Sigmoid colon (tissue), 7 donors: ENCODE results near the gene DCLK3. TPM values are rescaled to one million over a fixed set of nuclear protein-coding genes. Genes with fewer than 3 reads are reported as not detected.

Source experiments
- DNase-seq: peaks from one replicate; pipeline ENCODE4 v3.0.0-alpha.2; 2019
- H3K27ac ChIP-seq, 4 donors: fragments of 200-600 bp; sonication (generic); one replicate each; pipeline ENCODE4 v1.5.1; 2016 to 2019; ENCODE audit warnings: mild to moderate bottlenecking in 1 of 4
- H3K27me3 ChIP-seq, 3 donors: fragments of 200-600 bp; sonication (generic); one replicate each; pipeline ENCODE4 v1.5.1; 2019; ENCODE audit warnings: mild to moderate bottlenecking in 1 of 3
- H3K36me3 ChIP-seq, 4 donors: fragments of 200-600 bp; sonication (generic); one replicate each; pipeline ENCODE4 v1.5.1; 2016 to 2019
- H3K4me1 ChIP-seq, 4 donors: fragments of 200-600 bp; sonication (generic); one replicate each; pipeline ENCODE4 v1.5.1; 2017 to 2019
- H3K4me3 ChIP-seq, 4 donors: fragments of 200-600 bp; sonication (generic); one replicate each; pipeline ENCODE4 v1.5.1; 2017 to 2019; ENCODE audit warnings: mild to moderate bottlenecking in 2 of 4, moderate library complexity in 1 of 4
- H3K9me3 ChIP-seq, 4 donors: fragments of 200-600 bp in 3 of 4; sonication (generic) in 3 of 4; one replicate each; pipeline versions ENCODE4 v1.5.1 to v1.6.1; 2013 to 2019
- CTCF ChIP-seq, 4 experiments: fragments of 450-650 bp in 3 of 4; fragments of 200-600 bp in 1 of 4; IDR thresholded peaks; one replicate each; pipeline ENCODE4 v1.5.1; 2016 to 2019; ENCODE audit warnings: antibody characterized with exemption in 4 of 4, mild to moderate bottlenecking in 3 of 4, moderate library complexity in 2 of 4
- EP300 ChIP-seq, 4 donors: sonication (generic); formaldehyde crosslinking; IDR thresholded peaks; one replicate each; pipeline ENCODE4 v1.6.1; 2017; ENCODE audit warnings: antibody characterized with exemption in 4 of 4
- POLR2A ChIP-seq, 2 donors: fragments of 450-650 bp; IDR thresholded peaks; one replicate each; pipeline ENCODE4 v1.6.1; 2016; ENCODE audit warnings: antibody characterized with exemption in 2 of 2, mild to moderate bottlenecking in 2 of 2, moderate library complexity in 2 of 2
- POLR2AphosphoS5 ChIP-seq, 4 donors: sonication (generic); formaldehyde crosslinking; IDR thresholded peaks; one replicate each; pipeline ENCODE4 v1.6.1; 2017; ENCODE audit warnings: antibody characterized with exemption in 4 of 4
- WGBS, 2 donors: extraction: QIAGEN DNeasy Blood & Tissue Kit; methylation state at CpG; one replicate each; pipeline ENCODE4 v1.1.7; 2013; 5-methylcytosine and 5-hydroxymethylcytosine counted together
- intact Hi-C: fragments of 100-400 bp; cut with DNase I; formaldehyde crosslinking; loops from one replicate; pipeline ENCODE4 v1.15.1; 2023
- polyA plus RNA-seq, 3 donors: library from polyadenylated mRNA; stranded (reverse); fragments of 200-250 nt; gene quantifications; one replicate each; pipeline ENCODE4 v1.2.3, GENCODE V29; 2013
- total RNA-seq, 4 donors: library from RNA; depleted of rRNA; stranded (reverse); fragments of >200 nt; gene quantifications; one replicate each; pipeline ENCODE4 v1.1.0, GENCODE V29; 2016
- donor health status: healthy with polysubstance abuse.
- donor health status: Bipolar disorder and iron deficiency.
- donor health status: healthy.

The DCLK3 gene
- total and polyA plus RNA-seq, 7 donors, result 0.12 to 0.36 (median 0.23) TPM; not detected in 2

- Histone ChIP-seq H3K27ac (no peak overlapping the region), H3K27me3 (no peaks in the 10 kb centered on the region), H3K4me3 (no peak overlapping the region), H3K9me3 (no peaks in the 10 kb centered on the region), H3K4me1 (peaks cover 0 to 12% (median 0%) of the 10 kb centered on the region in 4 donors), H3K36me3 (no peaks in the 10 kb centered on the region)
- intact Hi-C loops, result loop anchor here (5.0 kb wide), 1 partner anchor 316 kb away; the partner anchor contains the start of gene STAC
- 45 to 65% methylated on average over 3 of the region's 3 CpGs for WGBS, 2 donors
- DNase-seq, result no peak
- peak in 2 of 4 donors; percentile 11 to 18 for TF ChIP-seq POLR2AphosphoS5 (IDR thresholded peaks at IDR 0.05)
- TF ChIP-seq CTCF (IDR thresholded peaks at IDR 0.05), result no peak
These were observed 66.0 kb downstream of the DCLK3 start for GRCh38 chr3:36698314-36698713.

GRCh38 chr3:36697229-36698001 lies 66.9 kb downstream of the DCLK3 start:
- intact Hi-C loops, result loop anchor here (5.0 kb wide), 1 partner anchor 315 kb away; the partner anchor contains the start of gene STAC
- WGBS, 2 donors, result 75 to 86% methylated on average over 8 of the region's 8 CpGs
- TF ChIP-seq POLR2AphosphoS5 (IDR thresholded peaks at IDR 0.05), result no peak
- TF ChIP-seq EP300 (IDR thresholded peaks at IDR 0.05), result no peak
- no peak for TF ChIP-seq CTCF (IDR thresholded peaks at IDR 0.05)
- no peak for TF ChIP-seq POLR2A (IDR thresholded peaks at IDR 0.05)
- no peak for DNase-seq
- no peaks in the 10 kb centered on the region for H3K36me3 ChIP-seq
- no peak overlapping the region for H3K4me3 ChIP-seq
- H3K27ac ChIP-seq, result no peak overlapping the region
- no peaks in the 10 kb centered on the region for H3K27me3 ChIP-seq
- H3K4me1 ChIP-seq, result peaks cover 0 to 12% (median 0%) of the 10 kb centered on the region in 4 donors
- H3K9me3 ChIP-seq, result peaks cover 0 to 6% (median 0%) of the 10 kb centered on the region in 4 donors

- 68 to 87% methylated on average over 2 of the region's 2 CpGs for WGBS, 2 donors
- no peak for TF ChIP-seq EP300 (IDR thresholded peaks at IDR 0.05)
- Histone ChIP-seq H3K4me3 (no peak overlapping the region), H3K27me3 (no peaks in the 10 kb centered on the region), H3K27ac (no peak overlapping the region), H3K36me3 (no peaks in the 10 kb centered on the region), H3K4me1 (peaks cover 0 to 12% (median 0%) of the 10 kb centered on the region in 4 donors), H3K9me3 (peaks cover 0 to 6% (median 0%) of the 10 kb centered on the region in 4 donors)
- DNase-seq, result no peak
- intact Hi-C loops, result loop anchor here (5.0 kb wide), 1 partner anchor 314 kb away; the partner anchor contains the start of gene STAC
These were observed 67.6 kb downstream of the DCLK3 start for GRCh38 chr3:36696799-36697198.

- 85 to 92% methylated on average over 2 of the region's 2 CpGs for WGBS, 2 donors
- H3K27ac ChIP-seq, result no peak overlapping the region
- intact Hi-C loops, result loop anchor here (5.0 kb wide), 1 partner anchor 313 kb away; the partner anchor contains the start of gene STAC
- peaks cover 0 to 12% (median 0%) of the 10 kb centered on the region in 4 donors for H3K4me1 ChIP-seq
- no peaks in the 10 kb centered on the region for H3K36me3 ChIP-seq
- peaks cover 0 to 6% (median 0%) of the 10 kb centered on the region in 4 donors for H3K9me3 ChIP-seq
- TF ChIP-seq CTCF (IDR thresholded peaks at IDR 0.05) (no peak), POLR2A (IDR thresholded peaks at IDR 0.05) (no peak), EP300 (IDR thresholded peaks at IDR 0.05) (no peak), POLR2AphosphoS5 (IDR thresholded peaks at IDR 0.05) (no peak)
- no peak overlapping the region for H3K4me3 ChIP-seq
- no peaks in the 10 kb centered on the region for H3K27me3 ChIP-seq
- no peak for DNase-seq
These were observed 68.6 kb downstream of the DCLK3 start for GRCh38 chr3:36695769-36696137.

- no peak overlapping the region for H3K4me3 ChIP-seq
- H3K27ac ChIP-seq, result no peak overlapping the region
- DNase-seq, result no peak
- TF ChIP-seq POLR2AphosphoS5 (IDR thresholded peaks at IDR 0.05), result no peak
- TF ChIP-seq POLR2A (IDR thresholded peaks at IDR 0.05), result no peak
- TF ChIP-seq CTCF (IDR thresholded peaks at IDR 0.05), result no peak
- TF ChIP-seq EP300 (IDR thresholded peaks at IDR 0.05), result no peak
- WGBS, 2 donors, result 37 to 73% methylated on average over 3 of the region's 3 CpGs
- peaks cover 0 to 6% (median 0%) of the 10 kb centered on the region in 4 donors for H3K9me3 ChIP-seq
- intact Hi-C loops, result loop anchor here (5.0 kb wide), 1 partner anchor 313 kb away; the partner anchor contains the start of gene STAC
- H3K36me3 ChIP-seq, result no peaks in the 10 kb centered on the region
- H3K27me3 ChIP-seq, result no peaks in the 10 kb centered on the region
- peaks cover 0 to 12% (median 0%) of the 10 kb centered on the region in 4 donors for H3K4me1 ChIP-seq
These were observed 69.1 kb downstream of the DCLK3 start for GRCh38 chr3:36695113-36695768.
